GM21737 (cell line): ENCODE data around the gene APMAP.
"Not testable (repeated sequence)": the region's sequence is repeated elsewhere in the genome, so short reads cannot be mapped to it uniquely, and the experiment has no call there.

Experiments
- ATAC-seq: cut with Tn5 transposase; IDR thresholded peaks from one replicate; pipeline ENCODE4 v1.9.1; 2021; ENCODE audit warnings: mild to moderate bottlenecking, moderate library complexity; ENCODE audit not compliant: unreplicated experiment

The APMAP gene

GRCh38 chr20:24954151-24954550, 38.4 kb downstream of the APMAP start:
- no peak for ATAC-seq

GRCh38 chr20:24953621-24954133, 38.9 kb downstream of the APMAP start:
- no peak for ATAC-seq

- no peak for ATAC-seq
Observed at GRCh38 chr20:24953209-24953575, 39.4 kb downstream of the APMAP start.

- no peak for ATAC-seq
Observed at GRCh38 chr20:24952376-24953208, 40.0 kb downstream of the APMAP start.

- no peak for ATAC-seq
Observed at GRCh38 chr20:24951536-24952083, 40.9 kb downstream of the APMAP start.

GRCh38 chr20:24950836-24951525, 41.6 kb downstream of the APMAP start:
- no peak for ATAC-seq

GRCh38 chr20:24950128-24950835, 42.3 kb downstream of the APMAP start:
- no peak for ATAC-seq

- no peak for ATAC-seq
Observed at GRCh38 chr20:24949756-24950127, 42.8 kb downstream of the APMAP start.

- ATAC-seq: no peak
Observed at GRCh38 chr20:24948939-24949679, 43.4 kb downstream of the APMAP start, which contains the start of gene CST7. TSS of gene CST7 (plus strand) at chr20:24949269. CDS start at chr20:24949506, 237 bp downstream.

- ATAC-seq: not testable (repeated sequence)
Observed at GRCh38 chr20:24948396-24948938, 44.1 kb downstream of the APMAP start.

- not testable (repeated sequence) for ATAC-seq
Observed at GRCh38 chr20:24946376-24946775, 46.2 kb downstream of the APMAP start.

GRCh38 chr20:24943731-24944130, 48.8 kb downstream of the APMAP start:
- ATAC-seq: no peak

- ATAC-seq: no peak
Observed at GRCh38 chr20:24943196-24943595, 49.4 kb downstream of the APMAP start.

GRCh38 chr20:24942679-24943078, 49.9 kb downstream of the APMAP start:
- no peak for ATAC-seq

- no peak for ATAC-seq
Observed at GRCh38 chr20:24939036-24939435, 53.5 kb downstream of the APMAP start.

- ATAC-seq: no peak
Observed at GRCh38 chr20:24938498-24938897, 54.1 kb downstream of the APMAP start.

GRCh38 chr20:24937579-24937978, 55.0 kb downstream of the APMAP start:
- no peak for ATAC-seq

GRCh38 chr20:24936526-24937407, 55.8 kb downstream of the APMAP start:
- ATAC-seq: no peak
